BJ (cell line): ENCODE data around the gene GPX6. TPM values are rescaled to one million over a fixed set of nuclear protein-coding genes. Genes with fewer than 3 reads are reported as not detected.

Experiments used
- CTCF ChIA-PET: fragments of 350-600 bp; formaldehyde crosslinking; extraction: SDS; loops from one replicate; lab custom pipeline; 2021; ENCODE audit warnings: antibody characterized with exemption, inconsistent platforms; lab: Yijun Ruan, JAX
- POLR2A ChIA-PET: fragments of 300-600 bp; sonication (Branson Sonifier 250); formaldehyde crosslinking; extraction: SDS; loops from one replicate; lab custom pipeline; 2021; ENCODE audit warnings: antibody characterized with exemption; lab: Charles Lee
- DNase-seq: peaks from one replicate; pipeline ENCODE4 v3.0.0-alpha.2; 2011; ENCODE audit warnings: low read depth
- H3K27me3 ChIP-seq: 2 replicates; pipeline ENCODE4 v1.6.0; 2011; ENCODE audit warnings: low read length; ENCODE audit not compliant: control insufficient read depth, insufficient read depth
- H3K36me3 ChIP-seq: 2 replicates; pipeline ENCODE4 v1.5.1; 2011; ENCODE audit warnings: low read length; ENCODE audit not compliant: control insufficient read depth, insufficient read depth
- H3K4me3 ChIP-seq: 2 replicates; pipeline ENCODE4 v1.5.1; 2011; ENCODE audit warnings: low read depth, mild to moderate bottlenecking, control low read depth, low read length
- CTCF ChIP-seq: IDR thresholded peaks from 2 replicates; pipeline ENCODE4 v1.5.1; 2011; ENCODE audit warnings: low read depth, mild to moderate bottlenecking, control low read depth, inconsistent platforms, low read length, moderate library complexity; ENCODE audit not compliant: insufficient read depth
- polyA plus RNA-seq: library from polyadenylated mRNA; depleted of rRNA; stranded (reverse); fragments of >200 nt; gene quantifications from 2 replicates; pipeline ENCODE4 v1.2.3, GENCODE V29; 2011

GPX6 gene
- polyA plus RNA-seq, 1 experiment = not detected

- Histone ChIP-seq H3K27me3 (no peaks in the 10 kb centered on the region), H3K36me3 (no peaks in the 10 kb centered on the region), H3K4me3 (no peak overlapping the region)
- TF ChIP-seq CTCF = no peak
- POLR2A ChIA-PET = no interaction called here
- CTCF ChIA-PET = no interaction called here
- DNase-seq = no peak
Observed at GRCh38 chr6:28486988-28487742, 28.4 kb downstream of the GPX6 start.

- TF ChIP-seq CTCF = no peak
- ChIA-PET POLR2A (no interaction called here), CTCF (no interaction called here)
Observed at GRCh38 chr6:28486533-28486932, 29.1 kb downstream of the GPX6 start.

GRCh38 chr6:28485482-28485881 is 30.1 kb downstream of the GPX6 start:
- TF ChIP-seq CTCF = no peak
- H3K36me3 ChIP-seq = no peaks in the 10 kb centered on the region
- peaks cover 3% of the 10 kb centered on the region for H3K27me3 ChIP-seq
- CTCF ChIA-PET = no interaction called here
- no peak overlapping the region for H3K4me3 ChIP-seq
- DNase-seq = no peak
- POLR2A ChIA-PET = no interaction called here

More at GRCh38 chr6:28486533-28486932, 29.1 kb downstream of the GPX6 start:
- no peak for DNase-seq
- Histone ChIP-seq H3K27me3 (no peaks in the 10 kb centered on the region), H3K36me3 (no peaks in the 10 kb centered on the region), H3K4me3 (no peak overlapping the region)

GRCh38 chr6:28480253-28480932 is 35.2 kb downstream of the GPX6 start:
- H3K27me3 ChIP-seq = peaks cover 8% of the 10 kb centered on the region
- DNase-seq = no peak
- ChIA-PET POLR2A (interaction anchor here (0.7 kb wide), 1 partner anchor 34 kb away, joined by 3 read pairs; no protein-coding TSS in a partner anchor), CTCF (no interaction called here)
- no peak overlapping the region for H3K4me3 ChIP-seq
- no peaks in the 10 kb centered on the region for H3K36me3 ChIP-seq
- TF ChIP-seq CTCF = no peak

GRCh38 chr6:28478518-28478917 is 37.1 kb downstream of the GPX6 start:
- CTCF ChIA-PET = interaction anchor here (1.3 kb wide), 1 partner anchor 10 kb away, joined by 6 read pairs; no protein-coding TSS in a partner anchor
- POLR2A ChIA-PET = no interaction called here
- peaks cover 8% of the 10 kb centered on the region for H3K27me3 ChIP-seq
- no peak overlapping the region for H3K4me3 ChIP-seq
- no peaks in the 10 kb centered on the region for H3K36me3 ChIP-seq
- no peak for TF ChIP-seq CTCF
- no peak for DNase-seq
